ENCODE measurements around the gene FITM1.

FITM1 gene

DNA sequence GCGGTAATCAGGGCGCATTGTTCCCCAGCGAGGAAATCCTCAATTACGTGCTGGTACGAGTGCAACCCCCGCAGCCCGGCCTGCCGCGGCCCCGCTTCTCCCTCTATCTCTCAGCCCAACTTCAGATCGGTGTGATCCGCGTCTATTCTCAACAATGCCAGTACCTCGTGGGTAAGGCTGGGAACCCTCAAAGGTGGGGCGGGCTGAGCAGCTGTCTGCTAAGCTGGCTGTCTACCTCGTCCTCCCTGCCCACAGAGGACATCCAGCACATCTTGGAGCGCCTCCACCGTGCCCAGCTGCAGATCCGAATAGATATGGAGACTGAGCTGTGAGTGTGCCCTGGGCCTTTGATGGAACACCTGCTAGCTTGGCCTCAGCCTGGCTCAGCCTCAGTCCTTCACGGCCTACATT is 42.4 kb downstream of the FITM1 start:
- intact Hi-C loops (cut with DNase I), result no loop called here
- peak in 7 of 42 donors; percentile 15 to 46 (median 23) for DNase-seq

DNA sequence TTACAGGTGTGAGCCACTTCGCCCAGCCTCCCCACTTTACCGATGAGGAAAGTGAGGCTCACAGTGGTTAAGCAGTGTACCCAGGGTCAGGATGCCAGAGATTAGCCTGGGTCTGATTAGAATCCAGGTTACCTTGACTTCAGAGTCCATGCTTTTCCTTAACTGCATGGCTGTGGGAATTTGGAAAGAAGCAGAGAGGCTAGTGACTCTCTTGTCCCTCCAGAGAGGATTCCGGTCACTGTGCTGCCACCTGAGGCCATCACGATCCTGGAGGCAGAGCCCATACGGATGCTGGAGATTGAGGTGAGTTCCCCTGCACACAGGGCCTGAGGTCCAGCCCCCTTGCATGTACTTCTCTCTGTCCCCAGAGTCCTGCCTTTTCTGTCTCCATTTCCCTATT is 46.1 kb downstream of the FITM1 start:
- intact Hi-C loops (cut with DNase I), result no loop called here
- no peak for DNase-seq

DNA sequence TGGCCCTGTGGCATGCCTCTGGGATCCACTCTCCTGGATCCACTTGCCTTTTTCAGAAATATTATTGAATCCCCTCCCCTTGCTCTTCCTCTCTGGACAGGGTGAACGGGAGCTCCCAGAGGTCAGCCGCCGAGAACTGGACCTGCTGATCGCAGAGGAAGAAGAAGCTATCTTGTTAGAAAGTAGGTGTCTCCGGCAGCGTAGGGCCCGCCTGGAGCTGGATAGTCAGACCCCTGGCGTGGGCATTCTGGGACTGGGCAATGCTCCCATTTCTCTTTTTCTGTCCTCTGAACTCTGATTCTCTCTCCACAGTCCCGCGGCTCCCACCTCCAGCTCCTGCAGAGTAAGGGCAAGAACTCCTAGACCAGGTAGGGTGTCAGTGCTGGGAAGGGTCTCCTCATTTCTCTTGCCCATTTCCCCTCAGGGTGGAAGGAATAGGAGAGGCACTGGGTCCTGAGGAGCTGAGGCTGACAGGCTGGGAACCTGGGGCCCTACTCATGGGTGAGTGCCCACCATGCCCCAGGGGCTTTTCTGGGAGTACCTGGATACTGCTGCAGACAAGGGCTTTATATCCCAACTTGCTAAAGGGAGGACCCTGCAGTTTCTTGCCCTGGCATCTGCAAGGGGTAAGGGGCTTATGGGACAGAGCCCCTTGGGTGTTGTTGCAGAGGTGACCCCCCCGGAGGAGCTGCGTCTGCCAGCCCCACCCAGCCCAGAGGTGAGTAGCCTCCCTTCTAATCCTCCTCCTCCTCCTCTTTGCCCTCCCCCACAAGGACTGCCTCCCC is 46.8 kb downstream of the FITM1 start:
- no peak for DNase-seq
- intact Hi-C loops (cut with DNase I), result no loop called here

DNA sequence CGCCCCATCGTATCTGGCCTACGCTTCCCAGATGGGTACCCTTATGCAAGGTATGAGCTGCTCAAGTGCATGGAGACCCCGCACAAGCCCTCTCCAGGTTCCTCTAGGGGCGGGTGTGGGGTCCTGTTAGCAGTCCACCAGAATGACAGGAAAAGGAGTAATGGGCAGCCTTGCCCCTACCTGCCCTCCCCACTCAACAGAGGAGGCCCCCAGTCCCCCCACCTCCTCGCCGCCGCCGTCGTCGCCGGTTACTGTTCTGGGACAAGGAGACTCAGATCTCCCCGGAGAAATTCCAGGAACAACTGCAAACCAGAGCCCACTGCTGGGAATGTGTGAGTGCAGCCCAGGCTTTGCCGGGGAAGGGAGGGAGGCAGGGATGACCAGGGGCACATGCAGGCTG is 47.4 kb downstream of the FITM1 start:
- no peak for DNase-seq
- intact Hi-C loops (cut with DNase I), result no loop called here

DNA sequence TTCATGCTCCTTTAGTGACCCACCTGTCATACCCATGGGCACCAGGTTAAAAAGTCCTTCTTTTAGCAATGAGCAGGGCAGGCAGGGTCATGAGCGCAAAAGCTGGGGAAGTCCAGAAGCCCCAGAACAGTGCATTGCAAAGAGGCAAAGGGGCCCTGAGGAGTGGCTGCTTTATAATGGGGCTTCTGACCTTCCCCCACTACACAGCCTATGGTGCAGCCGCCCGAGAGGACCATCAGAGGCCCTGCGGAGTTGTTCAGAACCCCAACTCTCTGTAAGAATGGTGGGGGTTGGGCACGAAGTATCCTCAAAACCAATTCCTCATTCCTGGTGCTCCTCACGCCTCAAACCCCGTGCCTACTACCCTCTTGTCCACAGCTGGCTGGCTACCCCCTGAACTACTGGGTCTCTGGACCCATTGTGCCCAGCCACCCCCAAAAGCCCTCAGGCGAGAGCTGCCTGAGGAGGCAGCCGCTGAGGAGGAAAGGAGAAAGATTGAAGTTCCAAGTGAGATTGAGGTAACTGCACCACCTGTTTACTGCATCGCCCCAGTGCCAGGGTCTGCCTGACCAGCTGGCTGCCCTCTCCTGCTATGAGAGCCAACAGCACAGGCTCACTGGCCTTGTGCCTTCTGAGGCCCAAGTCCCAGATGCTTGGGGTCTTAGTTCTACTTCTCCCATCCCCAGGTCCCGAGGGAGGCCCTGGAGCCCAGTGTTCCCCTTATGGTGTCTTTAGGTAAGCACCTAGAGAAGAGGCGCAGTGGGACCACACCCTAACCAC is 48.1 kb downstream of the FITM1 start:
- DNase-seq, result no peak
- intact Hi-C loops (cut with DNase I), result no loop called here

DNA sequence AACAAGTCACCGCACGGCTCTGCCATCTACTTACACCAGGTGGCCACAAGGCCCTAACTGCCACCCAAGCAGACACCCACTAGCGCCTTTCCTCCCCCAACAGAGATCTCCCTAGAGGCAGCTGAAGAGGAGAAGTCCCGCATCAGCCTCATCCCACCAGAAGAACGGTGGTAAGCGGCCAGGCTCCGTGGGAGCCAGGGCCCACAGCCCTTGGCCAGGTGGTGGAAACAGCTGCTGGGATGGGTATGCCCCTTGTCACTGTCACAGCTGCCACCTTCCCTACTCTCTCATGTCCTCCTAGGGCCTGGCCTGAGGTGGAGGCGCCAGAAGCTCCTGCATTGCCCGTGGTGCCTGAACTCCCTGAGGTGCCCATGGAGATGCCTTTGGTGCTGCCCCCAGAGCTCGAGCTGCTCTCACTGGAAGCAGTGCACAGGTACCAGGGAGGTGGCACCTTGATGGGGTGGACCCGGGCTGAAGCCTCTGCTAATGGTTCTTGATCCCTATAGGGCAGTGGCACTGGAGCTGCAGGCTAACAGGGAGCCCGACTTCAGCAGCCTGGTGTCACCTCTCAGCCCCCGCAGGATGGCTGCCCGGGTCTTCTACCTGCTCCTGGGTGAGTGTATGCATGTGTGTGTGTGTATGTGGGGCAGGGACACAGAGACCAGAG is 49.0 kb downstream of the FITM1 start:
- no peak for DNase-seq
- intact Hi-C loops (cut with DNase I), result no loop called here

DNA sequence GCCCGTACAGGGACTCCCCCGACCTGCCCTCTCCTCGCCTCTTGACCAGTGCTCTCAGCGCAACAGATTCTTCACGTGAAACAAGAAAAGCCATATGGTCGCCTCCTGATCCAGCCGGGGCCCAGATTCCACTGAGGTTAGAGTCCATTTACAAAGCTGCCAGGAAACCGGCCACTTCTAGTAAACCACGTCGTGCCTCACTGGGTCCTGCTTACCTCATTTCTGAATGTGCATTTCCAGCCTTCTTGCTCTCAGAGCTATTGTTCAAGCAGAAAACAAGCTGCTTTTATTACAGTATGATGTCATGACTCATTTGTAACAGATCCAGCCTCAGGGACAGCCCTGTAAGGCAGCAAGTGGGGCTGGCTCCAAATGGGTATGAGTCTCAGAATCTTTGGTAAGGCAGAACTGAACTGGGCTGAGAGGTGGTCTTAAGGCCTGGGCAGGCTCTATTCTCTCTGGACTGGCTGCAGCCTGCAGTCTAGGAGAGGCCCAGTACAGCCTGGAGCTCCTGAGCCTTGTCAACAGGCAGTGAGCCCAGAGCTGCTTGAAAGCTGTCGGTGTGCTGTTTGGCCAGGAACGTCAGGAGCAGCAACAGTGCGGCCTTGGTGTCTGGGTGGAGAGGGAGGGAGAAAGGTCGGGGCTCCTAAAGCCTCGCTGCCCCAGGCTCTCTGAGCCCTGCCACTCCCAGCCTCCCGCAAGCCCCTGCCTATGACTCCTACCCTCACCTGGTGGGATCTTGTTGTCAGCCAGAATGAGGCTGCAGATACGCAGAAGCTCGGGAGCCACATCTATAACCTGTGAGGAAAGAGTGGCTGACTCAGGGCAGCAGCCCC is 49.7 kb downstream of the FITM1 start:
- intact Hi-C loops (cut with DNase I), result no loop called here
- DNase-seq, result peak in 6 of 42 donors; percentile 33 to 72 (median 38)

DNA sequence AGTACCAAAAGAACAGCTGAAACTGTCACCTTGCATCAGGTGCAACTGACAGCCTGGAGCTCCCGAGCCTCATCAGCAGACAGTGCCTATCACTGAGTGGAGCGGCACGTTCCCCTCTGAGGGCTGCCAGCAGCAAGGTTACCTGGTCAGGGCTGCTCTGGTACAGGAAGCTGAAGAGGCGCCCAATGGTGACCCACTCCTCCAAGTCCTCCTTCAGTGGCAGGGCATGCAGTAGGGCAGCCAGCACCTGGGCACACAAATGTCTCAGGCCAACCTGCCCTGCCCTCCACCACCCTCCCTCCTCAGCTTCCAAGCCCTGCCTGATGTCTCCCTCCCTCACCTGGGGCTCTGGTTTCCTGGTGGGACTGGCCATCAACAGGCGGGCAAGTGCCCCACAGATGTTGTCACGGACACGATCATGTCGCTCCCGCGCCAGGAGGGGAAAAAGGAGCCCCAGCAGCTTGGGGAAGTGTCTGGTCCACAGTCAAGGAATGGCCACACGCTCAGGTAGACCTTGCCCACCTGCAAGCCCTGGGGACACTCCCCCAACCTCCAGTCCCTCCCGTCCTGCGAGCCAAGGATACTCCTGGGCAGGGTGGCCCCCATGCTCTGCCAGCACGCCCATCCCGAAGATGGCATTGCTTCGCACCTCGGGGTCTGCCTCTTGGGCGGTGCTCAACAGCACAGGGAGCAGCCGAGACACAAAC is 51.1 kb downstream of the FITM1 start:
- intact Hi-C loops (cut with DNase I), result no loop called here
- no peak for DNase-seq

Measured in head of caudate nucleus (tissue), 42 donors.